Measurements from ENCODE around the gene DDB1. TPM values are rescaled to one million over a fixed set of nuclear protein-coding genes. Genes with fewer than 3 reads are reported as not detected.
"Not testable (repeated sequence)": the region's sequence is repeated elsewhere in the genome, so short reads cannot be mapped to it uniquely, and the experiment has no call there.

The DDB1 gene
- total and polyA plus RNA-seq, 7 experiments from 2014 or later = 113 to 213 (median 157) TPM

DNA sequence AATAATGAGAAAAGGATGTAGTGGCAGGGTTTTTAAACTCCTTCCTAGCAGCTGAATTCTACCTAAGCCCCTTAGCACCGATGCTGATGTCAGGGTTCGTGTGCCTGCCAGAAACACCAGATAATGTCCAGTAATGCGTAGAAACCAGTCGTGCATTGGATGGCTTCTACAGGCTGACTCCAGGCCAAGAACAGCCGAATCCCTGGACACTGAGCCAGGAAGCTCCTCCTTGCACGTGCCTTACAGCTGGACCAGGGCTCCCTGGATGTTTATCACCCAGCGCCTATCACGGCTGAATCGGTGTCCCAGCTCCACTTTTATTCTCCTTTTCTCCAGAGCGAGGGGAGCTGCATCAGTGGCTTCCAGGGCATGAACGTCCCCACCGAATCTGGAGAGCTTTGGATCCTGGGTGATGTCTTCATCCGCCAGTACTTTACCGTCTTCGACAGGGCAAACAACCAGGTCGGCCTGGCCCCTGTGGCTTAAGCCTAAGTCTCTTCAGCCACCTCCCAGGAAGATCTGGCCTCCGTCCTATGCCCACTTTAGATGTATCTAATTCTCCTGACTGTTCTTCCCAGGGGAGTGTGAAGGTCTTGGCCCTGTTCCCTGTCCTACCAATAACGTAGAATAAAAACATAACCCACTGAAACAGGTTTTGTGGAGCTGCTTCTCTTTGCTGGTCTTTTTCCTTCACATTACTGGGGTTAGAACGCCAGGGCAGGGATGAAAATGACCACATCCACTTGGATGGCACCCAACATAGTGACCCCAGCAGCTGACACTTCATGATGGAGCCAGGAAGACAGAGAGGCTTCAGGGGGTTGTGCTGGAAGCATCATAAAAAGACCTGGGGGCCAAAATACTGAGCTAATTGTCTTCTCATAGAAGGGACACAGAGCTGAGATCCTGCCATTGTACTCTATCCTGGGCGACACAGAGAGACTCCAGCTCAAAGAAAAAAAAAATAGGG, 81.8 kb downstream of the DDB1 start:
- DNase-seq; H3K4me1 ChIP-seq (ENCODE audit: control insufficient read depth in 2 of 2, insufficient read depth in 2 of 2, low read length in 2 of 2); H3K27me3 ChIP-seq (ENCODE audit: control insufficient read depth in 2 of 2, insufficient read depth in 2 of 2, low read length in 2 of 2); H3K27ac ChIP-seq (ENCODE audit: low read depth, low read length); H3K27me3 Mint-ChIP-seq; H3K36me3 Mint-ChIP-seq; H3K9me3 Mint-ChIP-seq; intact Hi-C loops (cut with micrococcal nuclease); POLR2A ChIA-PET; H3K4me1 Mint-ChIP-seq; H3K9me3 ChIP-seq (ENCODE audit: control insufficient read depth in 2 of 3, low read length in 3 of 3); ATAC-seq; H3K27ac Mint-ChIP-seq; H3K4me3 Mint-ChIP-seq; H3K36me3 ChIP-seq (ENCODE audit: control insufficient read depth in 2 of 3, insufficient read depth in 3 of 3, low read length in 3 of 3); H3K4me3 ChIP-seq (ENCODE audit: low read length): not testable (repeated sequence)
- CTCF ChIA-PET = interaction anchor here (0.7 kb wide), 1 partner anchor 10 kb away, joined by 3 read pairs; no protein-coding TSS in a partner anchor

Other genes starting within 250 kb of the DDB1 start
- 100 to 1,000 TPM; 180 to 399 (median 224) TPM for gene CD5, start 230.6 kb downstream of the DDB1 start, total RNA-seq
- gene CD5, start 230.6 kb downstream of the DDB1 start, polyA plus RNA-seq = 100 to 1,000 TPM; 217 to 371 TPM
- 10 to 100 TPM in 1 of 5 experiments, 1 to 10 TPM in 4; 4.1 to 12.0 (median 7.9) TPM for gene VPS37C, start 171.7 kb downstream of the DDB1 start, total RNA-seq
- gene VPS37C, start 171.7 kb downstream of the DDB1 start, polyA plus RNA-seq = under 1 TPM; 0.31 to 0.82 TPM
- gene PGA3, start 129.6 kb downstream of the DDB1 start, total RNA-seq = under 1 TPM in 1 of 5 experiments, not detected in 4; 0.83 TPM
- gene PGA3, start 129.6 kb downstream of the DDB1 start, polyA plus RNA-seq = not detected
- gene PGA4, start 110.8 kb downstream of the DDB1 start, total RNA-seq = 1 to 10 TPM in 1 of 5 experiments, not detected in 4; 1.9 TPM
- not detected for gene PGA4, start 110.8 kb downstream of the DDB1 start, polyA plus RNA-seq
- gene PGA5, start 91.9 kb downstream of the DDB1 start, total RNA-seq = not detected
- gene PGA5, start 91.9 kb downstream of the DDB1 start, polyA plus RNA-seq = not detected
- 1 to 10 TPM in 1 of 5 experiments, under 1 TPM in 4; 0.16 to 3.8 (median 0.49) TPM for gene VWCE, start 37.8 kb downstream of the DDB1 start, total RNA-seq
- not detected for gene VWCE, start 37.8 kb downstream of the DDB1 start, polyA plus RNA-seq
- gene TKFC, start 123 bp upstream of the DDB1 start, total RNA-seq = 10 to 100 TPM; 36.9 to 59.9 (median 43.3) TPM
- gene TKFC, start 123 bp upstream of the DDB1 start, polyA plus RNA-seq = 10 to 100 TPM; 24.6 to 30.0 TPM
- gene CYB561A3, start 28.8 kb upstream of the DDB1 start, total RNA-seq = 10 to 100 TPM; 37.9 to 47.6 (median 44.2) TPM
- gene CYB561A3, start 28.8 kb upstream of the DDB1 start, polyA plus RNA-seq = 10 to 100 TPM; 62.7 to 73.8 TPM
- 10 to 100 TPM; 54.6 to 65.1 (median 59.9) TPM for gene TMEM138, start 29.3 kb upstream of the DDB1 start, total RNA-seq
- gene TMEM138, start 29.3 kb upstream of the DDB1 start, polyA plus RNA-seq = 10 to 100 TPM; 42.9 to 49.3 TPM
- 10 to 100 TPM in 2 of 5 experiments, 1 to 10 TPM in 3; 4.7 to 17.2 (median 9.2) TPM for gene TMEM216, start 59.5 kb upstream of the DDB1 start, total RNA-seq
- gene TMEM216, start 59.5 kb upstream of the DDB1 start, polyA plus RNA-seq = 10 to 100 TPM; 34.7 to 35.8 TPM
- 100 to 1,000 TPM in 4 of 5 experiments, 10 to 100 TPM in 1; 96.0 to 174 (median 113) TPM for gene CPSF7, start 96.9 kb upstream of the DDB1 start, total RNA-seq
- 10 to 100 TPM; 27.5 to 35.3 TPM for gene CPSF7, start 96.9 kb upstream of the DDB1 start, polyA plus RNA-seq
- 10 to 100 TPM; 36.1 to 56.6 (median 48.2) TPM for gene SDHAF2, start 97.0 kb upstream of the DDB1 start, total RNA-seq
- 100 to 1,000 TPM; 100 to 116 TPM for gene SDHAF2, start 97.0 kb upstream of the DDB1 start, polyA plus RNA-seq
- gene LRRC10B, start 175.6 kb upstream of the DDB1 start, total RNA-seq = not detected
- gene LRRC10B, start 175.6 kb upstream of the DDB1 start, polyA plus RNA-seq = not detected
- gene SYT7, start 248.0 kb upstream of the DDB1 start, total RNA-seq = under 1 TPM in 2 of 5 experiments, not detected in 3; 0.08 to 0.44 TPM
- not detected for gene SYT7, start 248.0 kb upstream of the DDB1 start, polyA plus RNA-seq

All from naive thymus-derived CD4-positive, alpha-beta T cell (primary cell).